Kidney (tissue), 14 donors: ENCODE results near the gene SLCO1C1. TPM values are rescaled to one million over a fixed set of nuclear protein-coding genes. Genes with fewer than 3 reads are reported as not detected.
A peak's percentile ranks its signal among the peaks of the same experiment; 100 is the strongest.

ENCODE experiments used
- DNase-seq, 5 donors: peaks; one replicate each; pipeline ENCODE4 v3.0.0-alpha.2; 2013 to 2020
- FAIRE-seq: peaks from 2 replicates; lab custom pipeline; 2012; peaks lifted over from hg19 to GRCh38; lab: Jason Lieb, UNC
- H3K27ac ChIP-seq, 2 donors: one replicate each; pipeline ENCODE4 v1.7.0; 2013; ENCODE audit warnings: low read depth in 2 of 2, low read length in 2 of 2, inconsistent platforms in 1 of 2
- H3K27me3 ChIP-seq: one replicate; pipeline ENCODE4 v1.7.1; 2013; ENCODE audit warnings: low read length, inconsistent platforms; ENCODE audit not compliant: control insufficient read depth, insufficient read depth
- H3K36me3 ChIP-seq, 3 donors: one replicate each; pipeline versions ENCODE4 v1.7.0 to v1.7.1; 2013; ENCODE audit warnings: low read length in 3 of 3, control low read depth in 1 of 3, inconsistent platforms in 1 of 3; ENCODE audit not compliant: insufficient read depth in 3 of 3, control insufficient read depth in 2 of 3
- H3K4me1 ChIP-seq, 3 donors: one replicate each; pipeline versions ENCODE4 v1.7.0 to v1.7.1; 2013; ENCODE audit warnings: low read length in 3 of 3, inconsistent platforms in 1 of 3, low read depth in 1 of 3; ENCODE audit not compliant: control insufficient read depth in 2 of 3, insufficient read depth in 2 of 3
- H3K4me3 ChIP-seq, 3 donors: one replicate each; pipeline versions ENCODE4 v1.7.0 to v1.8.1; 2013; ENCODE audit warnings: low read length in 3 of 3, control low read depth in 1 of 3, inconsistent platforms in 1 of 3
- H3K9ac ChIP-seq, 3 donors: one replicate each; pipeline versions ENCODE4 v1.7.0 to v1.7.1; 2013; ENCODE audit warnings: low read length in 3 of 3, control low read depth in 1 of 3, inconsistent platforms in 1 of 3
- H3K9me3 ChIP-seq, 3 donors: one replicate each; pipeline versions ENCODE4 v1.7.0 to v1.7.1; 2013; ENCODE audit warnings: low read length in 3 of 3, control low read depth in 1 of 3, inconsistent platforms in 1 of 3; ENCODE audit not compliant: control insufficient read depth in 2 of 3, insufficient read depth in 1 of 3
- CTCF ChIP-seq: IDR thresholded peaks from 3 replicates; pipeline ENCODE4 v1.5.1; 2012; ENCODE audit warnings: mild to moderate bottlenecking, moderate library complexity, borderline replicate concordance; ENCODE audit not compliant: insufficient read depth; ENCODE audit errors: extremely low read depth
- intact Hi-C: fragments of 100-400 bp; cut with DNase I; formaldehyde crosslinking; loops from one replicate; pipeline ENCODE4 v1.11.1; 2022
- polyA plus RNA-seq: library from polyadenylated mRNA; stranded (reverse); fragments of 350-450 nt; fragmentation: Illumina TruSeq; extraction: RNeasy Lipid Tissue Mini Kit (QIAGEN cat#74804); gene quantifications from one replicate; pipeline ENCODE4 v1.2.3, GENCODE V29; 2014; ENCODE audit warnings: low read depth, low replicate concordance; ENCODE audit not compliant: insufficient read depth
- total RNA-seq: library from RNA; stranded (reverse); fragmentation: NEBNext Ultra II Directional; extraction: Animal tissue kit (Norgen Biotek cat#: 25700); gene quantifications from one replicate; pipeline ENCODE4 v1.2.1, GENCODE V29; 2021
- donor health status: control.
- donor health status: control.
- donor health status: control.
- donor health status: control.
- donor health status: control.
- donor health status: DM: yes; HTN: yes; CAD: no.
- donor health status: Normal renal cell carcinoma (clear cell type).

The SLCO1C1 gene
- total and polyA plus RNA-seq, 2 donors from 2014 or later, result 0.39 to 0.91 TPM

GRCh38 chr12:20792971-20793370 lies 97.8 kb downstream of the SLCO1C1 start:
- Histone ChIP-seq H3K4me3 (no peak overlapping the region), H3K9ac (no peak overlapping the region), H3K9me3 (no peaks in the 10 kb centered on the region), H3K4me1 (no peaks in the 10 kb centered on the region), H3K27ac (no peak overlapping the region), H3K27me3 (no peaks in the 10 kb centered on the region), H3K36me3 (no peaks in the 10 kb centered on the region)
- no peak for TF ChIP-seq CTCF
- no peak for FAIRE-seq
- no peak for DNase-seq
- intact Hi-C loops, result no loop called here

GRCh38 chr12:20798554-20798953 lies 103.4 kb downstream of the SLCO1C1 start:
- no peaks in the 10 kb centered on the region for H3K4me1 ChIP-seq
- no peaks in the 10 kb centered on the region for H3K36me3 ChIP-seq
- DNase-seq (peak in 2 of 5 donors; percentile 19 to 55), FAIRE-seq (no peak)
- intact Hi-C loops, result no loop called here
- no peak overlapping the region for H3K27ac ChIP-seq
- H3K27me3 ChIP-seq, result no peaks in the 10 kb centered on the region
- H3K4me3 ChIP-seq, result no peak overlapping the region
- no peaks in the 10 kb centered on the region for H3K9me3 ChIP-seq
- no peak overlapping the region for H3K9ac ChIP-seq
- TF ChIP-seq CTCF, result peak; percentile 17

GRCh38 chr12:20800160-20800559 lies 105.0 kb downstream of the SLCO1C1 start:
- no peaks in the 10 kb centered on the region for H3K9me3 ChIP-seq
- no peak for FAIRE-seq
- H3K27me3 ChIP-seq, result no peaks in the 10 kb centered on the region
- H3K27ac ChIP-seq, result no peak overlapping the region
- H3K9ac ChIP-seq, result no peak overlapping the region
- intact Hi-C loops, result no loop called here
- no peak for TF ChIP-seq CTCF
- no peak for DNase-seq
- no peak overlapping the region for H3K4me3 ChIP-seq
- H3K4me1 ChIP-seq, result no peaks in the 10 kb centered on the region
- no peaks in the 10 kb centered on the region for H3K36me3 ChIP-seq

GRCh38 chr12:20801035-20801434 lies 105.9 kb downstream of the SLCO1C1 start:
- H3K27me3 ChIP-seq, result no peaks in the 10 kb centered on the region
- TF ChIP-seq CTCF, result no peak
- intact Hi-C loops, result no loop called here
- no peaks in the 10 kb centered on the region for H3K9me3 ChIP-seq
- DNase-seq (no peak), FAIRE-seq (peak; percentile 30)
- no peak overlapping the region for H3K4me3 ChIP-seq
- no peak overlapping the region for H3K27ac ChIP-seq
- H3K36me3 ChIP-seq, result no peaks in the 10 kb centered on the region
- H3K9ac ChIP-seq, result no peak overlapping the region
- no peaks in the 10 kb centered on the region for H3K4me1 ChIP-seq
